ENCODE data around the gene PRRT2.
A peak's percentile ranks its signal among the peaks of the same experiment; 100 is the strongest.
"Not testable (repeated sequence)": the region's sequence is repeated elsewhere in the genome, so short reads cannot be mapped to it uniquely, and the experiment has no call there.

Gene PRRT2

GRCh38 chr16:29790949-29791844 lies 20.8 kb upstream of the PRRT2 start:
- DNase-seq (ENCODE audit: low read depth in 2 of 2, low spot score in 1 of 2) = no peak

DNA sequence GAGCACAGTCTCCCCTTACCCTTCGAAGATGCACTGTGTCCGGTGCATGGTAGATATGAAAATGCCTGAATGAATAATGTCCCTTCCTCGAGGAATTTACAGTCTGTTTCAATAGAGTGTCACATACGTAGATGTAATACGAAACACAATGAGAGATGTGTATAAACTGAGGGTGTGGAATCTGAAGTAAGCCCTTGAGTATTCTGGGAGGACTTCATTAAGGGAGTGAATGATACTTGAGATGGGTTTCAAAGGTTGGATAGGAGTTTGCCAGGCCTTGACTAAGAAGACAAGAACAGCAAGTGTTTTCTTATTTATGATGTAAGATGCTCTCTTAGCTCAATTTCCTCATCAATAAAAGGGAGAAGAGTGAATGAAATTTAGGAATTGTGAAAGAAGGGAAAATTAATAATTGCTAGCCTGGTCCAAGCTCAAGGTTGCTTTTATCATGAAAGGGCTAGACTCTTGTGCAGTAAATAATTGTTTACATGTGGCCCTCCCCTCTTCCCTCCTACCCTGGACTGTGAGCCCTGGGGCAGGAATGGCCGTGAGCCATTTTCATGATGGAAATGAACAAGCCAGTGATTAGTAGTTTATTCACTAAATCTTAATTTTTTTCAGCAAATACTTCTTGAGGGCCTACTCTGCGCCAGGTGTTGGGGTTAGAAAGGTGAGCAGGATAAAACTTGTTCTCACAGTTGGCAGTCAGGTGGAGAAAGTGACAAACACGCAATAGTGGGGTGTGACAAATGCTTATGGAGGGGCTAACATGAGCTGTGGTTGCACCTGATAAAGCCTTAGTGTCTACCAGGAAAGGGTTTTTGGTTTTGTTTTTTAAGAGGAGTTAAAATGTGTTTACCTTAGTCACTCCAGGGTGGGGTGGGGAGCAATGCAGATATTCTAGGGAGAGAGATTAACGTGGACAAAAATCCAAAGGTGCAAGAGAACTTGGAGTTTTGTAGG lies 19.9 kb upstream of the PRRT2 start:
- DNase-seq (ENCODE audit: low read depth in 2 of 2, low spot score in 1 of 2) = no peak

DNA sequence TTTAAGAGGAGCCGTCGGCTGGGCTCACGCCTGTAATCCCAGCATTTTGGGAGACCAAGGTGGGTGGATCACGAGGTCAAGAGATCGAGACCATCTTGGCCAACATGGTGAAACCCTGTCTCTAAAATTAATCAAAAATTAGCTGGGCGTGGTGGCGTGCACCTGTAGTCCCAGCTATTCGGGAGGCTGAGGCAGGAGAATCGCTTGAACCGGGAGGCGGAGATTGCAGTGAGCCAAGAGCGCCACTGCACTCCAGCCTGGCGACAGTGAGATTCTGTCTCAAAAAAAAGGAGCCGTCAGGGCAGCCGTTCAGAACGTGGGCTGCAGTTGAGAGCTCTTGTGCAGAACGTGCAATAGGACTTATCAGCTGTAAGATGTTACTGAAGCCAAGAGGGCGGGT lies 18.8 kb upstream of the PRRT2 start:
- DNase-seq (ENCODE audit: low read depth in 2 of 2, low spot score in 1 of 2) = not testable (repeated sequence)

GRCh38 chr16:29794231-29794710 lies 17.7 kb upstream of the PRRT2 start:
- DNase-seq (ENCODE audit: low read depth in 2 of 2, low spot score in 1 of 2) = no peak

DNA sequence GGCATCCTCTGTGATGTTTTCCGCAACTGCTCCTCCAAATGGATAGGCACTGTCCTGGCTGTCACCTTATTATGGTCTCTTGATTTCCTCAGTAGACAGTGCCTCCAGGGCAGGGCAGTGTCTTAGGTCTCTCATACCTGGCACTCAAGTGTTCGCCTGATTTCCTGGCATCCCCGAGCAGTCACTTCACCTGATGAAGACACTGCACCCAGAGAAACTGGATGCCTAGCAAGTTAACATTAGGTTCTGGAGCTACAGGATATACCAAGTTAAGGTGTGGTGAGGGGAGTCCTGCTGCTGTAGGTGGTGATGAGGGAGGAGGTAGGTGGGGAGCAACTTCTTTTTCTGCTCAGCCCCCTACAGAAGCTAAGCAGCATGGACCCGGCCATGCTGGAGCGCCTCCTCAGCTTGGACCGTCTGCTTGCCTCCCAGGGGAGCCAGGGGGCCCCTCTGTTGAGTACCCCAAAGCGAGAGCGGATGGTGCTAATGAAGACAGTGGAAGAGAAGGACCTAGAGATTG lies 9.5 kb upstream of the PRRT2 start:
- no peak for DNase-seq (ENCODE audit: low read depth in 2 of 2, low spot score in 1 of 2)

GRCh38 chr16:29804020-29804419 lies 8.0 kb upstream of the PRRT2 start:
- no peak for DNase-seq (ENCODE audit: low read depth in 2 of 2, low spot score in 1 of 2)

GRCh38 chr16:29804455-29805231 lies 7.3 kb upstream of the PRRT2 start:
- DNase-seq (ENCODE audit: low read depth in 2 of 2, low spot score in 1 of 2) = no peak

DNA sequence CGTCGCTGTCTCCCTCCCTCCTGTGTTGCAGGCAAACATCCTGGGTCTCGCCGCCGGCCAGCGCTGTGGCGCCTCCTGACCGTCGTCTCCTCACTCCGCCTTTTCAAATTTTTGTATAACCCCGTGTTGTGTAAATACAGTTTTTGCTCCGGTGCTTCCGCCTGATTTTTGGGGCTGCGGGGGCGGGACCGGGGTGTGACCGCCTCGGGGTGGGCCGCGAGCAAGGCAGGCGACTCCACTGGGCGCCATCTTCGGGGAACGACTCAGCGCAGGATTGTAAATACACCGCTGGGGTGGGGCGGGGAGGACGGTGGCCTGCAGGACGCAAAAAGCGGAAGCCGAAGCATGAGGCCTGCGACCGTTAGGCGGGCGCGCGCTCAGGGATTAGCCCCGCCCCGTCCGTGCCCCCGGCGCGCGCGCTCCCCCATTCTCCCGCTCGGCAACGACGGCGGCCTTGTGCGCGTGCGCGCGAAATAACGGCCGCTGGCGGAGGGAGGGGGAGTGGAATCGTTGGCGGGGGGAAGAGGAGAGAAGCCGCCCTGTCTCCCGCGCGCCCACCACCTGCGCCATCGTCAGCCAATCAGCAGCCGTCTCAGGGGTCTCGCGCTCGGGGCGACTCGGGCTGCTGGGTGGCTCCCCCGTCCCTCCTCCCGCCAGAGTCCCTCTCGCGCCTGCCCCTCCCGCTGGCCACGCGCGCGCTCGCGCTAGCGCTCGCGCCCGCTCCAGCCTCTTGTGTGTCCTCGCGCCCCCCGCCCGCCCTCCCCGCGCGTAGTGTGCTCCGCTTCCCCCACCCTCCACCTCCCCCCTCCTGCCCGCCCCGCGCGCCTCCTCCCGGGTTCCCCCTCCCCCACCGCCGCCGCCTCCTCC lies 6.5 kb upstream of the PRRT2 start:
- DNase-seq (ENCODE audit: low read depth in 2 of 2, low spot score in 1 of 2) = peak; percentile 96

- no peak for DNase-seq (ENCODE audit: low read depth in 2 of 2, low spot score in 1 of 2)
Measured at GRCh38 chr16:29806099-29806579, 5.9 kb upstream of the PRRT2 start, which contains the start of gene MAZ. Gene MAZ (plus strand): TSS chr16:29806529. CDS start chr16:29806702, 173 bp downstream.

DNA sequence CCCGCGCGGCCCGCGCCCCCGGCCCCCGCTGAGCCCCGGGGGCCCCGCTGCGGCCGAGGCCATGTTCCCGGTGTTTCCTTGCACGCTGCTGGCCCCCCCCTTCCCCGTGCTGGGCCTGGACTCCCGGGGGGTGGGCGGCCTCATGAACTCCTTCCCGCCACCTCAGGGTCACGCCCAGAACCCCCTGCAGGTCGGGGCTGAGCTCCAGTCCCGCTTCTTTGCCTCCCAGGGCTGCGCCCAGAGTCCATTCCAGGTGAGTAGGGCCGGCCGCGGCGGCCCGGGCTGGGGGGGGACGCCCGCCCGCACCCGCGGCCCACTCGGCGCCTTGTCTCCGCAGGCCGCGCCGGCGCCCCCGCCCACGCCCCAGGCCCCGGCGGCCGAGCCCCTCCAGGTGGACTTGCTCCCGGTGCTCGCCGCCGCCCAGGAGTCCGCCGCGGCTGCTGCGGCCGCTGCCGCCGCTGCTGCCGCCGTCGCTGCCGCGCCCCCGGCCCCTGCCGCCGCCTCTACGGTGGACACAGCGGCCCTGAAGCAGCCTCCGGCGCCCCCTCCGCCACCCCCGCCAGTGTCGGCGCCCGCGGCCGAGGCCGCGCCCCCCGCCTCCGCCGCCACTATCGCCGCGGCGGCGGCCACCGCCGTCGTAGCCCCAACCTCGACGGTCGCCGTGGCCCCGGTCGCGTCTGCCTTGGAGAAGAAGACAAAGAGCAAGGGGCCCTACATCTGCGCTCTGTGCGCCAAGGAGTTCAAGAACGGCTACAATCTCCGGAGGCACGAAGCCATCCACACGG lies 5.2 kb upstream of the PRRT2 start:
- no peak for DNase-seq (ENCODE audit: low read depth in 2 of 2, low spot score in 1 of 2)

- DNase-seq (ENCODE audit: low read depth in 2 of 2, low spot score in 1 of 2) = peak; percentile 70 to 83
Measured at GRCh38 chr16:29807426-29808218, 4.4 kb upstream of the PRRT2 start.

DNA sequence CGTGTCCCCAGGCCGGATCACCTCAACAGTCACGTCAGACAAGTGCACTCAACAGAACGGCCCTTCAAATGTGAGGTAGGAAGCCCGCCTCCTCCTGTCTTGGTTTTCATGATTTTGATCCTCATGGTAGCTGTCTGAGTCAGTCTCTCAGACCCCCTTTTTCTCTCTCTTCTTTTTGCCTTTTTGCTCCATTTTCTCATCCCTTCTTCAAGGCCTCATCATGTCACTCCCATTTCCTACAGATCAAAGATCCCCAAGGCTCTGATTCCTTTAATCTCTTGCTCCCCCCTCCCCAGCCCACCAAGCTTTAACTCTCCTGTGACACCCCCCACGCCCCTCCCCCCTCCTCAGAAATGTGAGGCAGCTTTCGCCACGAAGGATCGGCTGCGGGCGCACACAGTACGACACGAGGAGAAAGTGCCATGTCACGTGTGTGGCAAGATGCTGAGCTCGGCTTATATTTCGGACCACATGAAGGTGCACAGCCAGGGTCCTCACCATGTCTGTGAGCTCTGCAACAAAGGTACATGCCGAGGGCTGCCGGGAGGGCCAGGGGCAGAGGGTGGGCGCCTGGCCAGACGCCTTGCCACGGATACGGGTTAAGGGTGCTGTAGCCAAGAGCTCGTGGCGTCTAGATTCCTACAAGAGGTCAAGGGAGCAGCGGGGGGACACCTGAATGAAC lies 3.6 kb upstream of the PRRT2 start:
- DNase-seq (ENCODE audit: low read depth in 2 of 2, low spot score in 1 of 2) = no peak

DNA sequence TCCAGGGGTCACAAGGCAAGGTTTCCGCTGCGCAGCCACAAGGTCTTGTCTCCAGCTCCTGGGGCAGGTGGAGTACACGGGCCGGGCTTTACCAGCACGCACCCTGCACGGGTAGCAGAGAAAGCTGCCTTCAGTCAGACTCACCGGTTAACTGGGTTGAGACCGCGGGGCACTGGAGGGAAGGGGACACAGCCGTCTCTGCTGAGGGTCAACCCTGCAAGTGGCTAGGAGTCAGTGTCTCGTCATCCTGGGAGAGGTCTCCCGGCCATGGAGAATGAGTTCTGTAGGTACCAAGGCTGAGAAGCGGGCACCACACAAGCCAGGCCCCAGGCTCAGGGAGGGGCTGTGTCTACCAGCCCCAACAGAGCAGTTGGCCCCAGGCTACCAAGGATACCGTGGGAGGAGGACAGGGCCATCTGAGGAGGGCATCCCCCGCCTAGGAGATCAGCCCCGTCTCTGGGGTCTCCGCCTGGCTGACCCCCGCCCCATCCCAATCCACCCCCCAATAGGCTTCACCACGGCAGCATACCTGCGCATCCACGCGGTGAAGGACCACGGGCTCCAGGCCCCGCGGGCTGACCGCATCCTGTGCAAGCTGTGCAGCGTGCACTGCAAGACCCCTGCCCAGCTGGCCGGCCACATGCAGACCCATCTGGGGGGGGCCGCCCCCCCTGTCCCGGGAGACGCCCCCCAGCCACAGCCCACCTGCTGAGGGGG lies 2.8 kb upstream of the PRRT2 start:
- no peak for DNase-seq (ENCODE audit: low read depth in 2 of 2, low spot score in 1 of 2)

DNA sequence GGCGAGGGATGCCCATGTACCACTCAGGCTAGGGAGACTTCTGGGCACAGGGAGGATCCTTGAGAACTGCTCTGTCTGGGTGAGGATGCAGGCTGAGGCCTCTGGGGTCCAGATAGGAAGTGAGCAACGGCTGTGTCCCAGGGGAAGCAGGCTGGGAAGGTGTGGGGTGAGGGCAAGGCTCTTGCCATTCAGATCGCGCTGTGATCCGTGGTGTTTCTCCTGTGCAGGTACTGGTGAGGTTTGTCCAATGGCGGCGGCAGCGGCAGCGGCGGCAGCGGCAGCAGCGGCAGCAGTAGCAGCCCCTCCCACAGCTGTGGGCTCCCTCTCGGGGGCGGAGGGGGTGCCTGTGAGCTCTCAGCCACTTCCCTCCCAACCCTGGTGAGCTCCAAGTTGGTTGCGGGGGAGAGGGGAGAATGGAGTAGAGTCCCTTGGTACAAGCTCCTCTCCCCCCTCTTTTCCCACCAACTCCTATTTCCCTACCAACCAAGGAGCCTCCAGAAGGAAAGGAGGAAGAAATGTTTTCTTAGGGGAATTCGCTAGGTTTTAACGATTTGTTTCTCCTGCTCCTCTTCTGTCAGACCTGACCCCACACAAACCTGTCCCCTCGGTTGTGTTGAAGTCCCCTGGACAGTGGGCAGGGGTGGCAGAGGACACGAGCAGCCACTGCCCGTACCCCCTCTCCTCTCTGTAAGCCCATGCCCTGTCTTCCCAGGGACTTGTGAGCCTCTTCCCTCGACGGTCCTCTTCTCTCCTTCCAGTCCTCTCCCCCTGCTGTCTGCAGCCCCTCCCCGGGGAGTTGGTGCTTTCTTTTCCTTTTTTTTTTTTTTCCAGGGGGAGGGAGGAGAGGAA lies 1.9 kb upstream of the PRRT2 start:
- DNase-seq (ENCODE audit: low read depth in 2 of 2, low spot score in 1 of 2) = no peak

DNA sequence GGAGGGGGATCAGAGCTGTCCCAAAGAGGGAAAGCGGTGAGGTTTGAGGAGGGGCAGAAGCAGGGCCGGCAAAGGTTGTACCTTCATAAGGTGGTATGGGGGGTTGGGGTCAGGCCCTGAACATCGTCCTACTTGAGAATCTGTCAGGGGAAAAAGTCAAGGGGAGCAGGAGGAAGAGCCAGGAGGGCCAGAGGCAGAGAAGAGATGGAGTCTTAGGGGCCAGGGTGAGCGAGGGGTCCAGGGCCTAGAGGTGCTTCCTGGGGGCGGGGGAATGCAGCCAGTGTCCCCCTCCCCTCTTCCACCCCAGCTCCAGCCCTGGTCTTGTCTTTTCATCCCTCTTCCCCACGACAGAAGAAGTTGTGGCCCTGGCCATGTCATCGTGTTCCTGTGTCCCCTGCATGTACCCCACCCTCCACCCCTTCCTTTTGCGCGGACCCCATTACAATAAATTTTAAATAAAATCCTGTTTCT lies 1.3 kb upstream of the PRRT2 start:
- DNase-seq (ENCODE audit: low read depth in 2 of 2, low spot score in 1 of 2) = no peak
